Smooth muscle cell of the brain vasculature (primary cell): Measurements from ENCODE around the gene PTPN23.

Experiments
- DNase-seq: peaks from one replicate; pipeline ENCODE4 v3.0.0-alpha.2; 2012; ENCODE audit warnings: low read depth, low spot score

PTPN23 gene

DNA sequence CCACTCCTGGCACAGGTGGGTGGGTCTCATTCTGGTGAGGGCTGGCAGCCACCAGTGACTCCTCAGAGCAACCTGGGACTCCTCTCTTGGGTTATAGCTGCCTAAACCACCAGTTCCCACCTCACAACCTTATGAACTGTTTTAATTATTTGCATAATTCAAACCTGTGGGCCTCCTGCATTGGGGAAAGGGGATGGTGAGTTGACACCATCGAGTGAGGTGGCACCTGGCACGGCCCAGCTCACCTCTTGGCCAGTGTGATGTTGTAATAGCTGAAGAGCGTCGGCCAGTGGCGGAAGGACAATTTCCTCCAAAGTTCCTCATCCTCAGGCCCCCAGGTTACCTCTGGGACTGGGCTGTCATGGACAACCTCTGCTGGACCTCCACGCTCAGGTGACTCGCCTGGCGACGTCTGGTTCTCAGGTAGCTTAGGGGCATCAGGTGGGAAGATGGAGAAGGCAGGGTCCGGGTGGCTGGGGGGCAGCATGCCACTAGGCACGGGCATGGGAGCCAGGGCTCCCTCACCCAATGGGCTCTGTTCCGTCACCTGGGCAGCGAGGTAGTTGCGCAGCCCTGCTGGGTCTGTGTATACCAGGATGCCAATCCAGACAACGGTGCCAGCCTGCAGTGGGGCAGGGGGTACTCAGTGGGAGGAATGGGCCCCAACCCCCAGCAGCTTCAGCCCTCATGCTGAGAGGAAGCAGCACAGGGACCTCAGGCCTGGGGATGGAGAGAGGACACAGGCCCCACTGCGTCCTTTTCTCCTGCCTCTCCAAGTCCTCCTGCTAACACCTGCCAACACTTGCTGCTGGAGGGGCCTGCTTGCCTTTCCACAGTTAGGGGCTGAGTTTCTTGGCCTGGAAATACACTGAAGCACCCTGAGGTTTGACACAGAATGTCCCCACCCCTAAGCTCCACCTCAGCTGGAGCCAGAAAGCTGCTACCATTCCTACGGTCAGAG, 38.5 kb downstream of the PTPN23 start:
- no peak for DNase-seq

DNA sequence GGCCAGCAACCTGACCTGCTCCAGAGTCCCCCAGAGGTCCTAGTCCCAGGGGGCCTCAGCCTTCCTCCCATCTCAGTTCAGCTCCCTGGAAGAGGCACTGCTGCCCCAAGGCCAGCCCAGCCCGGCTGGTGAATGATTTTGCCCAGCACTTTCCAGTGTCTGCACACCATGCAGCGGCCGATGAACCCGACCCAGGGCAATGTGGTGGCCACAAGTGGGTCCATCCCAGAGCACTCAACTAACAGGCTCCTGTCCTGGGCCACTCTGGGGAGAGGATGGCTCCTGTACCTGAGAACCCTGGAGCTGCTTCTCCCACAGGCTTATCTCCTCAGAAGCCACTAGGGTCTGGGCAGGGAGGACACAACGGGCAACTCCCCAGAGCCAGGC, 39.2 kb downstream of the PTPN23 start:
- no peak for DNase-seq

DNA sequence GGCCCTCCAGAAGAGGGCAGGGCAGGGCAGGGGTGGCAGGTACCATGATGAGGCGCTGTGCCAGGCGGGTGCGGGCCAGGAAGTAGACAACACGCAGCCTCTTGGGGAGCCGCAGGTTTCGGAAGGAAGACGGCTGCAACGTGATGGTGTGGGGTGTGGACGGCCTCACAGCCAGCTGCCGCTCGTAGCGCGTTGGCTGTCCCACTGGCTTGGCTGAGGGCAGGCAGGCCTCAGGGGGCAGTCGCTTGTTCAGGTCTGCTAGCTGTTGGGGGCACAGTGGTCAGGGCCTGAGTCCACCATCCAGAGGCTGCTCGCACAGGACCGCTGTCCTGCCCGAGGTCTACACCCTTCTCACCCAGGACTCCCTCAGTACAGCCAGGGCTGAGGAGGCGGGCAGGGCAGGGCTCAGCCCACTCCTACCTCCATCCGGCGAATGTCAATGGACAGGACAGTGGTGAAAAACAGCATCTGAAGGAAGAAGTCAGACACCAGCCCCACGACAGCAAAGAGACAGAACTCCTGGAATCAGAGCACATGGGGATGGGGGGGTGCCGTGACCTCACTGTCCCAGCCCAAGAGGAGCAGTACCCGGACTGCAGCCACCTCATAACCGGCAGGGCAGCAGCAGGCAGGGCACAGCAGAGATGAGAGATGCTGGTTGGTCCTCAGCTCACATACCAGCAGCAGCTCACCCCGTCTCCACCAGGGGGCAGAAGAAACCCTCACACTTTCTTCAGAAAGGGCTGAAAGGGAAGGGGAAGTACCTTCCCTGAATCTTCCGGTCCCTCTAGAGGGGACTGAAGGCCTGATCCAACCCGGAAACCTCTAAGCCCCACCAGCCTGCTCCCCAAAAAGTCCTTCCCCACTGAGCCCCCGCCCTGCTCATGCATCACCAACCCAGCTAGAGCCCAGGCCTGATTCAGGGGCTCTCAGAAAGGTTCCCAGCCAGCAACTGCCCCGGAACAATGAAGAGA, 40.0 kb downstream of the PTPN23 start:
- DNase-seq = peak; percentile 80

DNA sequence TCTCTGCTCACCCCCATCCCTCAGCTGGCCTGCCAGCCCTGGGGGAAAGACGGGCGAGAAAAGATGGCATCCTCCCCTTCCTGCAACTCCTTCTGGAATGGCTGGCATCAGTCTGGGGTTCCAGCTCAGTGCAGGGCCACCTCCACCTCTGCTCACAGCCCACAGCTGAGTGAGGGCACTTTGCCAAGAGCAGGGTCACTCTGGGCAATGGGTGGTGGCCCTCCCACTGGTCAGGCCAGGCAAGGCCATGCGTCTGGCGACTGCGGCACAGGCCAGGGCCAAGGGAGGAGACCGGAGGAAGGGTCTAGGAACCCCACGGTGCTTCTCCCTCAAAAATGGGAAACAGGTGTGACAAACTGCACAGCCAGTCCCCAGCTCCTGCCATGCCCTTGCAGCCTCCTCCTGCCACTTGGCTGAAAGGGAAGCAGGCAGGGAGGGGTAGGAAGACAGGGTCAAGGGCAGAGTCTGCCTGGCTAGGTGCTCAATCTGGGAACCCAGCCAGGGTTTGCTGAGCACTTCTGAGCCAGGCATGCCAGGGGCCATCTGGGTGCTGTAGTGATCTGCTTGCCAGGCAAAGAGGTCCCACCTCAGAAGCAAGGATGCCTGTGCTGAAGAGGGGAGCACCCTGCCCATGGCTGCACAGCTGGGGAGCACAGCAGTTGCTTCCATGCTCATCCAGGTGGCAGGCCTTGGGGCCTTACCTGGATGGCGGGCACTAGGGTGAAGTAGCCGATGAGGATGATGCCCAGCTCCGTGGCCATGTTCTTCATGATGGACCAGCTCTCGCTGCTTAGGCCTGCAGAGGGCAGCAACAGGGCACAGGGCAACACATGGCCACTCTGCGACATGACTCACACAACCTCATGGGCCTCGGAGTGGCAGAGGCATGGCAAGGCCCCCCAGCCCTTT, 41.2 kb downstream of the PTPN23 start:
- DNase-seq = no peak

DNA sequence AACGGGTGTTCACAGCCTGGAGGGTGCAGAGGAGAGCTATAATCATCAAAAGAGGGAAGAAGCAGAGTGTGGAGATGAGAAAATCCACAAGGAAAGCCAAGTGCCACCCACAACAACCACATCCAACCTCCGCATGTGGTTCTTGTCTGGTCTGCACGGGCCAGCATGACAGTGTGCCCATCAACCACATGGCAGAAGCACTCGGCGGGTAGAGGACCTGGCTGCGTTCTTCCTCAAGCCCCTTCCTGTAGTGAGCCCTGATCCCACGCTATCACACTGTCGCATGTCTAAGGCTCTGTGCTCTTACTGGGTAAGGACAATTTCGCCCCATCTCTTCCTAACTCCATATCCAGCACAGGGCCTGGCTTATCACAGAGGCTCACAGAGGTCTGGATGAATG, 41.9 kb downstream of the PTPN23 start:
- no peak for DNase-seq

DNA sequence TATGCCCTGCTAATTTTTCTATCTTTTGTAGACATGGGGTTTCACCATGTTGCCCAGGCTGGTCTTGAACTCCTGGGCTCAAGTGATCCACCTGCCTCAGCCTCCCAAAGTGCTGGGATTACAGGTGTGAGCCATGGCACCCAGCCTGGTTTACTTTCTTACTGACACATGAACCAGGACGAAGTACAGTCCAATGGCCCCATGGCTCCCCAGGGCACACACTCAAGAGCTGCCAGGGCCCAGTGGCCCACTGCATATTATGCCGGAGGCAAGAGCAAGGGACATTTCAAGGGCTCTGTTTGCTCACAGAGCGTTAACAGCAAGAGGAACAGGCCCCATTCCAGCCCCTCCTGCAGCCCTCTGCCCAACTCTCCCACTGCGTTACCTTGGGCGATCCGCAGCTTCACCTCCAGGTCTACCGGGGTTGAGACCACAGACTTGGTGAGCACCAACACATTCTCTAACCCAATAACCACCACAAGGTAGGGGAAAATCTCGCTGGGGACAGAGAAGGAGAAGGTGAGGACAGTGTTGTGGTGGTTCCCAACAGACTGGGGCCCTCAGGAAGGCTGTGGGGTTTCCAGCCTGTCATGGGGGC, 42.8 kb downstream of the PTPN23 start:
- no peak for DNase-seq

DNA sequence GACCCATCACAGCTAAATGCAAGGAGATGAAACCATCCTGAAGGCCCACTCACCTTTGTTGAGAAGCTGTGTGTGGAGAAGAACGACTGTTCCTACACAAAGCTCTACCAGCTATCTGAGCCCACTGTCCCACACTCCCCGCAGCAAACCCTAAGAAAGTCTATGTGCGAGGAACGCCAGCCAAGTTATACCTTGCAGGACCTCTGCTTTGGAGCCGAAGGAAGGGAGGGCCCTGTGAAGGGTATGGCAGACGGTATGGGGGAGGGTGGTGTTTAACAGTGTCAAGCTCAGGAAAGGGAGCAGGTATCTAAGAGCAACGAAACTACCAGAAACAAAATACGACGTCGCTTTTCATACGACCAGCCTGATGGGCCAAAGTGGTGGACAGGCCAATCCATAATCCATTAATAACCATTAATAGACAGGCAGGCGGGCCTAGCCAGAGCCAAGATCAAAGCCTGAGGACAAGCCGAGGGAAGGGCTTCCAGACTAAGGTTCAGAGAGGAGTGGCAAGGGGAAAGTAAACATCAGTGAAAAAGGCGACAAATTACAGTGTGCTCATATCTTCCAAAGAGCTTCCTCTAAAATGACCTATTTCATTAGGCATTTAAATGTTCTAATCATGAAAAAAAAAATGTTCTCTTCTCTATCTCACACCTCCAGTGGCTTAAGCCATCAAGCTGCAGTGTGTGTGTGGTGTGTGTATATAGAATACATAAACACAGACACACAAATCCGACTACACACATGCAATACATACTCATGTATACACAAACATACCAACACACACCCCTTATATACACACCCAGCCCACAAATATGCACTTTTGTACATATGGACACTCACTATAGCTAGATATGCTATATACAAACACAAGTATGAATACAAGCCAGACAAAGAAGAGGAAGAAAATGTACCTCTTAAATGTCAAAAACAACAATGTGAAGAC, 43.9 kb downstream of the PTPN23 start:
- DNase-seq = no peak

DNA sequence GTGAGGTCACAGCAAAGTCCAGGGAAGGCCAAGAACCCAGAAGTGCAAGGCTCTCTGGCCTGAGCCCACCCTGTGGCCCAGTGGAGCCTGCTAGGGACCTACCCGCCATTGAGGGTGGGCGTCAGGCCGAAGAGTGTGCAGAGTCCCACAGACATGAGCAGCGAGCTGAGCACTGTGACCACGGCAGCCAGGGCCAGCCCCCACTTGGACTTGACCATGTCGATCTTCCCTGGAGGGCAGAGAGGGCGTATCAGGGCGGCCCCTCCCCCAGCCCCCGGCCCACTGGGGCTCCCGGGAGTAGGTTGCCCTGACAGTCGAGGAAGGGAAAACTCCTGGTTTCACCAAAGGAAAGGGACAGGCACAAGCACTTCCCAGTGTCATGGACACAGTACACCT, 44.6 kb downstream of the PTPN23 start:
- DNase-seq = no peak

DNA sequence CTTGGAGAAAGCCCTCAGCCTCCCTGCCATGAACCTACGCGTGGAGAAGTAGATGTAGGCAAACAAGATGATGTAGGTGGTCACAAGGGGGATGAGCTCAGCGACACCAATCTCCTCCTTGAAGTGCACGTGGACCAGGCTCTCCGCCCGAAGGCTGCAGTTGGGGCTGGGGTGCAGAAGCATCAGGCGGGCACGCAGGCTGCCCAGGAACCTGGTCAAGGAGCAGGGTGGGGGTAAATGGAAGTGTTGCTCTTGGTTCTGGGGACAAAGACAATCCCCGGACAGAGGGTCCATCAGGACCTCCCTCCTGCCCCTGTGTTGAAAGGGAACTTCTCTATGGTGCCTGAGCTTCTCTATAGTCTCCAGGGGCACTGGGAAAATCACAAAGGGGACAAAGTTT, 45.1 kb downstream of the PTPN23 start:
- no peak for DNase-seq

DNA sequence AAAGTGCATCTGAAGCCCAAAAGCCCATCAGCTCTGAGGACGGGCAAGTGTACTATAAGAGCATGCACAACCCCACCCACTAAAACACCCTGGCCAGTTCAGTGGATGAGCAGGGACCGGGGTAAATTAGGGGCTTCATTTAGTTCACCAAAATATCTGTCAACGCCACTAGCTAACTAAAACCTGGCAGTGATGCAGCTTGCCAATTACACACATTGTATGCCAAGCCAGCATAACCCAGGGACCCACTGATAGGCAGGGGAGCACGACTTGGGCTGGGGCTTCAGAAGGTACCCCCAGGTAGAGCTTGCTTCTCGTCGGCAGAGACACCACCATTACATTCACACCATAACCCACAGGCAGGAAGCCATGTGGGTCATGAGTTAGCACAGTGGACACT, 47.0 kb downstream of the PTPN23 start:
- no peak for DNase-seq

DNA sequence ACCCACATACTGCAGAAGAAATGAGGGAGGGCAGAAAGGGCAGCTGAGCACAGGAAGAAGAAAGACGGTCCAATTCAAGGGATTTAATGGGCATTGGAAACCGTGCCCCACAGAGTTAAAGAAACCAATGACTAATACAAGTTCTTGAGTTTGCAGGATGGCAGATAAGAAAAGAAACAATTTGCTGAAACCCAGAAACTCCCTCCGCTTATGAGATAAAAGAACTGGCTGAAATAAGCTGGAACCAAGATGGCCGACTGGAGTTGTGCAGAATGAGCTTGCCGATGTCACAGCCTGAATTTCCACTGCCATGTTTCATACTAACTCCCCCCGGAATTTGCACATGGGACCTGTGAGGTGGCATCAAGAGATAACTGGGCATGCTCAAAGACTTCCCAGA, 47.8 kb downstream of the PTPN23 start:
- no peak for DNase-seq

DNA sequence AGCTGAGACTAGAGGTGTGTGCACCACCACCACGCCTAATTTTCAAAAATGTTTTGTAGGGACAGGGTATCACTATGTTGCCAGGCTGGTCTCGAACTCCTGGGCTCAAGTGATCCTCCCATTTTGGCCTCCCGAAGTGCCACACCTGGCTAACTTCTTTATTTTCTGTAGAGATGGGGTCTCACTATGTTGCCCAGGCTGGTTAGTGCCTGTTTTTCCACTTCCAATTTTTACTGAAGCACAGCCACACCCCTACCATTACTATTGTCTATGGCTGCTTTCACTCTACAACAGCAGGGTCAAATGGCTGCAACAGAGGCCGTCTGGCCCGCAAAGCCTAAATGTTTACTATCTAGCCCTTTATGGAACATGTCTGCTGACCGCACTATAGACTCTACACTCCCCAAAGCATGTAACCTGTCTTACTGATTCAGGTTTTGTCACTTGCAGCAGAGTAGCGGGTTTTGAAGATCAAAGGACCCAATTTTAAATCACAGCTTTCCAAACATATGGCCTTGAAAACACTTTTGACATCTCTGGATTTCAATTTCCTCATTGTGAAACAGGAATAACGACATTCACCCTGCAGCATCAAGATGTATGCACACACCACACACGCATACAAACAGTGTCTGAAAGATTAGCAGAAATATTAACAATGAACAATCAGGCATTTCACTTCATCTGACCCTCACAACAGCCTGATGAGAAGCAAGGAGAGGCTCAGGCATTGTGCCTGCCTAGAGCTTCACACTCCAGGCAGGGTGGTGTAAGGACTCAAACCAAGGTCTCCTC, 48.9 kb downstream of the PTPN23 start:
- no peak for DNase-seq

DNA sequence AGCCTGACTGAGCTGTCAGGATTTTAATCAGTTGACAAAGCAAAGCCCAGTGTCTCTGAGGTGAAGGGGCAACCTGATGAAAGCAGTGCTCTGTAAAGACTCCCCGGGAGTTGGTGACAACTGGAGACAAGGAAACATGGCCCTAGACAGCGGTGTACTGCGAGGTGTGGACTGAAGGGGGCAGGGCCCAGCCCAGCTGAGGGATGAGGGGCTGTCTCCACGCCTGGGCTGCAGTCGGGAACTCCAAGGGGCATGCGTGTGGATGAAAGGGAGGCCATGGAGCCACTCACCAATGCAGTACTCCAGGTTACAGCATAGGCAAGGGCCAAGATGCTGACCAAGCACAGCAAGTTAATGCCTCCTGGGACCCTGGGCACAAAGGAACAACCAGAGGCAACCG, 49.8 kb downstream of the PTPN23 start:
- DNase-seq = no peak

DNA sequence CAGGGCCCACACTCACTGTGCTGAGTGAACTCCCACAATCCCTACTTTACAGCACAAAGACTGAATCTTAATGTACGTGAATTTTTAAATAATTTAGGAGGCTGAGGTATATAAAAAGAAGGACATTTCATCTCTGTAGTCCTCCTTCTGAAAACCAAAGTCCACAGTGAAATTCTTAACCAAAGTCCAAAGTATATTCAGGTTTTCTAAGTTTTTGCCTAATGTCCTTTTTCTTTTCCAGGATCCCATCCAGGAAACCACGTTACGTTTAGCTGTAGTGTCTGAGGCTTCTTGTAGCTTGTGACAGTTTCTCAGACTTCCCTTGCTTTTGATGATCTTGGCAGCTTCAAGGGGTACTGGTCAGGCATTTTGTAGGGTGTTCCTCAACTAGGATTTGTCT, 50.4 kb downstream of the PTPN23 start:
- no peak for DNase-seq

DNA sequence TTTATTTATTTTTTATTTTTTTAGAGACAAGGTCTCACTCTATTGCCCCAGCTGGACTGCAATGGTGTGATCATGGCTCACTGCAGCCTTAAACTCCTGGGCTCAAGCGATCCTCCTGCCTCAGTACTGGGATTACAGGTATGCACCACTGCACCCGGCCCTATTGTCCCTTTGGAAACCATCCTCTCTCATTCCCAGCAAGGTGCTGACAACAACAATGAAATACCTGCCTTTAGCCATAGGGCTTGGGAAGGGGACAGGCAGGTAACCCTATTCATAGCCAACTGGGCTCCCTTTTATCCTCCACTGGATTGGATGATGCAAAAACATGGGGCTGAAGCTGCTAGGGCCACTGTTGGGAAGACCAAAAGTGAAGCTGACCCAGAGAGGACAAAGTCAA, 51.9 kb downstream of the PTPN23 start:
- no peak for DNase-seq

DNA sequence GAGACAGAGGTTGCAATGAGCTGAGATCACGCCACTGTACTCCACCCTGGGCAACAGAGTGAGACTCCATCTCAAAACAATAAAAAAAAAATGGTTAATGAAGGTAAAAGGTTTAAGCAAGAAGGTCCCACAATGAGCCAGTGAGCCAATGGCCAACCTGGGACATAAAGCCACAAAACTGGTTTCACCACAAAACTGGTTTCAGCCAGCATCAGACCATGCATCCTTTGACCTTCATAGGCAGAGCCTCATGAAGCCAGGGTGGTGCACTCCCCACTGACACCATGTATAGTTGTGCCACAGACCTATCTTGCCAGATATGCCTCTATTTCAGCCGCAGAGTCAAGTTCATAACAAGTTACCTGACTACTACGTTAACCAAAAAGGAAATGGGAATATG, 53.0 kb downstream of the PTPN23 start:
- no peak for DNase-seq

DNA sequence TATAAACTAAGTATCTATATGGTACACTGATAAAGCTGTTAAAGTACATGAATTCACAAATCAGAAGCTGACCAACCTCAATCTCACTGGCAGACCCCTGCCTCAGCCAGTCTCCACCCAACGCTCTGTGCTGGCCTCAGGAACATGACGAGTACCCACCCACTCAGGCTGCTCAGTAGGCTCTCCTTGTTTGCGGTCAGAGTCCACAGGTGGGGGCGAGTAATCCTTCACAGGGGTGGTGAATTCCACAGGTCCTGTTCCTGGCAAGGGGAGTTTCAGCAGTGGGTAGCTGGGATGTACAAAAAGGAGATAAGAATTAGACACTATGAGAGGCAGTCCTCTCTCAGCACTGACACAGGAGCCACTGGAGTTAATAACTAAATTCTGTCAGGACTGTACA, 54.0 kb downstream of the PTPN23 start:
- no peak for DNase-seq

DNA sequence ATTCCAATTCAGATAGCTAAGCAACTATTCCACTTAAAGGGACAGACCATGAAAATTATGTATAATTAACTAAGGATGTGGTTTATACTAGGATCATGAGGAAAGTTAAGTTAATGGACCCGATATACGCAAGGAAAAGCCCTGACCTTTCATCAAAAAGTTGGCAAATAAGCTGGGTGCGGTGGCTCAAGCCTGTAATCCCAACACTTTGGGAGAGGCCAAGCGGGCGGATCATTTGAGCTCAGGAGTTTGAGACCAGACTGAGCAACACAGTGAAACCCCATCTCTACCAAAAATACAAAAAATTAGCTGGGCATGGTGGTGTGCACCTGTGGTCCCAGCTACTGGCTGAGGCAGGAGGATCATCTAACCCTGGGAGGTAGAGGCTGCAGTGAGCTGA, 55.4 kb downstream of the PTPN23 start:
- DNase-seq = no peak

DNA sequence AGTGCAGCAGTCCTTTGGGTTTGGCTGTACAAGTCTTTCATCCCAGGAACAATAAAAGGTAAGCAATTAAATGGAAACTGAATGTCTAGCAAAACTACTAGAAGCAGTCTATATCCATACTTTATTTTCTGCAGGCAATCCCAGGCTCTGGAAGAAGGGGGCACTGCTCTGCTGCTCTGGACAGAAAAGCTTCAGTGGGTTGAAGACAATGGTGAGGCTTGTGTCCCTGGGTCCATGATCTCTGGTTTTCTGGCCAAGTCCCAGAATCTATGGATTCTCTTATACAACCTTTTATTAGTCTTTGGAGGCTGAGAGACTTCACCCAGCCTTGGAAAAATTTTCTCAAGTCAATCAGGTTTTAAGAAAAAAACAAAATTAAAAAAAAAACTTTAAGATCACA, 59.3 kb downstream of the PTPN23 start:
- DNase-seq = no peak
